ENCODE results near the gene UNC45A. TPM values are rescaled to one million over a fixed set of nuclear protein-coding genes. Genes with fewer than 3 reads are reported as not detected.

Gene UNC45A
- total and polyA plus RNA-seq, 2 of the 13 experiments (the other 11 are each of a cell fraction or from before 2014, with no cell fraction given), result 33.8 to 39.7 TPM

GRCh38 chr15:90934256-90934948 is 683 bp upstream of the UNC45A start (continued):
- TF ChIP-seq, protein P1, sequence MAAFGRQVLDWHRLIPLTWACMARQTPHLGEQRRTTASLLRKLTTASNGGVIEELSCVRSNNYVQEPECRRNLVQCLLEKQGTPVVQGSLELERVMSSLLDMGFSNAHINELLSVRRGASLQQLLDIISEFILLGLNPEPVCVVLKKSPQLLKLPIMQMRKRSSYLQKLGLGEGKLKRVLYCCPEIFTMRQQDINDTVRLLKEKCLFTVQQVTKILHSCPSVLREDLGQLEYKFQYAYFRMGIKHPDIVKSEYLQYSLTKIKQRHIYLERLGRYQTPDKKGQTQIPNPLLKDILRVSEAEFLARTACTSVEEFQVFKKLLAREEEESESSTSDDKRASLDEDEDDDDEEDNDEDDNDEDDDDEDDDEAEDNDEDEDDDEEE (CRISPR knock-in tag; IDR thresholded peaks at IDR 0.05), result no peak
- TF ChIP-seq CBX1 (IDR thresholded peaks at IDR 0.05; ENCODE audit: low read depth) (no peak), SAP130 (CRISPR knock-in tag; IDR thresholded peaks at IDR 0.05; ENCODE audit: low read depth) (peak; percentile 63; the same call in 1 of the 2 replicates), CHD4 (IDR thresholded peaks at IDR 0.05; ENCODE audit: borderline replicate concordance, low read length) (no peak), ZNF33A (CRISPR knock-in tag; IDR thresholded peaks at IDR 0.05; ENCODE audit: borderline replicate concordance) (0 out of 2 replicates have a peak, but pooled peaks have one; percentile 40), SIN3B (IDR thresholded peaks at IDR 0.05; ENCODE audit: low read length) (no peak), ZNF12 (CRISPR knock-in tag; IDR thresholded peaks at IDR 0.05) (no peak), ZNF75D (CRISPR knock-in tag; IDR thresholded peaks at IDR 0.05; ENCODE audit: borderline replicate concordance) (no peak), AHR (CRISPR knock-in tag; IDR thresholded peaks at IDR 0.05) (no peak), ZNF879 (CRISPR knock-in tag; IDR thresholded peaks at IDR 0.05) (no peak), MEF2D (CRISPR knock-in tag; IDR thresholded peaks at IDR 0.05) (no peak), DMAP1 (CRISPR knock-in tag; IDR thresholded peaks at IDR 0.05) (no peak), PCBP2 (optimal IDR thresholded peaks at IDR 0.05; ENCODE audit: low read depth, low read length, poor library complexity, severe bottlenecking) (no peak), GATA4 (IDR thresholded peaks at IDR 0.05; ENCODE audit: borderline replicate concordance, low read depth) (no peak), PLRG1 (conservative IDR thresholded peaks at IDR 0.05) (no peak), ZMAT5 (CRISPR knock-in tag; IDR thresholded peaks at IDR 0.05; ENCODE audit: borderline replicate concordance, low read depth) (no peak), U2AF2 (IDR thresholded peaks at IDR 0.05; ENCODE audit: low read depth, low read length) (no peak), FOXK1 (CRISPR knock-in tag; IDR thresholded peaks at IDR 0.05; ENCODE audit: borderline replicate concordance, low read depth) (peak; percentile 16; the same call in 1 of the 2 replicates), ZNF256 (CRISPR knock-in tag; conservative IDR thresholded peaks at IDR 0.05) (no peak), ZBTB10 (CRISPR knock-in tag; IDR thresholded peaks at IDR 0.05; ENCODE audit: borderline replicate concordance) (no peak), ZBTB8A (CRISPR knock-in tag; IDR thresholded peaks at IDR 0.05; ENCODE audit: borderline replicate concordance, low read depth) (no peak), ZNF335 (CRISPR knock-in tag; IDR thresholded peaks at IDR 0.05) (no peak; the same call in 1 of the 2 replicates), HMG20B (CRISPR knock-in tag; conservative IDR thresholded peaks at IDR 0.05) (no peak)
- TF ChIP-seq, protein P2, sequence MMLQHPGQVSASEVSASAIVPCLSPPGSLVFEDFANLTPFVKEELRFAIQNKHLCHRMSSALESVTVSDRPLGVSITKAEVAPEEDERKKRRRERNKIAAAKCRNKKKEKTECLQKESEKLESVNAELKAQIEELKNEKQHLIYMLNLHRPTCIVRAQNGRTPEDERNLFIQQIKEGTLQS (CRISPR knock-in tag; IDR thresholded peaks at IDR 0.05), result no peak

Data from HepG2 (cell line).